IMR-90 (cell line): ENCODE measurements around the gene SPINK5.

Experiments used
- CEBPB ChIP-seq: IDR thresholded peaks from 2 replicates; pipeline ENCODE4 v1.6.1; 2012; ENCODE audit warnings: low read depth, low read length, improper control_type of control experiment
- CHD1 ChIP-seq: IDR thresholded peaks from 2 replicates; pipeline ENCODE4 v1.6.1; 2012; ENCODE audit warnings: low read depth, low read length, improper control_type of control experiment
- CTCF ChIP-seq: conservative IDR thresholded peaks from 2 replicates; pipeline ENCODE4 v1.5.1; 2012; ENCODE audit warnings: mild to moderate bottlenecking, low read depth, low read length, improper control_type of control experiment
- ELK1 ChIP-seq: fragments of 150-350 bp; IDR thresholded peaks from 2 replicates; pipeline ENCODE4 v1.6.1; 2016; ENCODE audit warnings: low read depth, mild to moderate bottlenecking, low read length, moderate library complexity, borderline replicate concordance
- FOS ChIP-seq: fragments of 150-350 bp; IDR thresholded peaks from 2 replicates; pipeline ENCODE4 v1.6.1; 2016; ENCODE audit warnings: low read depth, low read length
- MAFK ChIP-seq: IDR thresholded peaks from 2 replicates; pipeline ENCODE4 v1.6.1; 2012; ENCODE audit warnings: low read depth, low read length, improper control_type of control experiment
- NFE2L2 ChIP-seq: fragments of 150-350 bp; IDR thresholded peaks from 2 replicates; pipeline ENCODE4 v1.6.1; 2016; ENCODE audit warnings: low read depth, mild to moderate bottlenecking, low read length
- POLR2A ChIP-seq: IDR thresholded peaks from 2 replicates; pipeline ENCODE4 v1.6.1; 2012; ENCODE audit warnings: mild to moderate bottlenecking, low read depth, low read length
- RAD21 ChIP-seq: IDR thresholded peaks from 2 replicates; pipeline ENCODE4 v1.6.1; 2012; ENCODE audit warnings: low read length, improper control_type of control experiment
- RCOR1 ChIP-seq: IDR thresholded peaks from 2 replicates; pipeline ENCODE4 v1.6.1; 2012; ENCODE audit warnings: mild to moderate bottlenecking, low read length, improper control_type of control experiment; ENCODE audit not compliant: insufficient replicate concordance
- RFX5 ChIP-seq: IDR thresholded peaks from 2 replicates; pipeline ENCODE4 v1.8.0; 2012; ENCODE audit warnings: low read depth, mild to moderate bottlenecking, low read length, moderate library complexity
- SMC3 ChIP-seq: fragments of 150-350 bp; IDR thresholded peaks from 2 replicates; pipeline ENCODE4 v1.6.1; 2016; ENCODE audit warnings: low read depth, mild to moderate bottlenecking, antibody characterized with exemption, low read length, moderate library complexity
- USF2 ChIP-seq: fragments of 150-350 bp; IDR thresholded peaks from 2 replicates; pipeline ENCODE4 v1.6.1; 2017; ENCODE audit warnings: mild to moderate bottlenecking, antibody characterized with exemption, low read length, low read depth

- no peak for TF ChIP-seq POLR2A
- TF ChIP-seq CTCF: no peak
- TF ChIP-seq CHD1: no peak
- TF ChIP-seq CEBPB: no peak
- no peak for TF ChIP-seq ELK1
- TF ChIP-seq MAFK: no peak
- TF ChIP-seq SMC3: no peak
- TF ChIP-seq USF2: no peak
- no peak for TF ChIP-seq RFX5
- no peak for TF ChIP-seq RCOR1
- TF ChIP-seq RAD21: no peak
- TF ChIP-seq FOS: no peak
- no peak for TF ChIP-seq NFE2L2
Measured at GRCh38 chr5:148085977-148086705, 22.4 kb downstream of the SPINK5 start.
